HG02588 (cell line): ENCODE data around the gene ADGRG6.
"Not testable (repeated sequence)": the region's sequence is repeated elsewhere in the genome, so short reads cannot be mapped to it uniquely, and the experiment has no call there.

Experiments
- ATAC-seq: cut with Tn5 transposase; IDR thresholded peaks from one replicate; pipeline ENCODE4 v1.9.1; 2021; ENCODE audit warnings: mild to moderate bottlenecking, moderate library complexity; ENCODE audit not compliant: unreplicated experiment

The ADGRG6 gene

DNA sequence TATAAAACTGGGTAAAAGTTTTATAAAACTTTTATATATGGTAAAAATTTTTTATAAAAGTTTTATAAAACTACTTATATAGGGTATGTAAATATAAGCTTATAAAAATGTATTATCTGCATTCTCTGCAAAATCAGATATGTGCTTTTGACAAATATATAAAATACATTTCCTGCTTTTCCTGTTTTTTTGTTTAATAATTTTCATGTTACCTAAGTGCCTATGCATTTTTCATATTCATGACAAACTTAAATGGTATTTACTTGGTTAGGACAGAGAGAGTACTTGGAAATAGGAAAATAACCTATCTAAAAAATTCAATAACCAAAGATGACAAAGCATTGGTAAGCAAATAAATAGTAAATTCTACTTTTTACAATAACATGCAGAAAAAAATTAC lies 41.2 kb downstream of the ADGRG6 start:
- ATAC-seq = no peak

DNA sequence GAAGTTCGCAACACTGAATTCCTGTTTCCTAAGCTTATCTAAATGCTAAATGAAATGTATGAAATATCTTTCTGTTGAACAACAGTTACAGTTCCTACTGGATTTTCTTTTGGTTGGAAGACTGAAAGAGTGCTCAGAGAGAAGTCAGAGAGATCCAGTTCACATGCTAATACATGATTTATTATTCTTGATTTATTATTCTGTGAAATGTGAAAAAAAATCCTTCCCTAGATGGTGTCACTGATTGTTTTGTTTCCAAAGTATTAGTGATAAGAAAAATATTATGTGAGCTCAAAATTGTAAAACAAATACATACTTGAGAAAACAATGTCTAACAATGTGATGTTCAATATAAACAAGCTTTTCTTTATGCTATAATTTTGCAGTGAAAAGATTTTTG lies 42.1 kb downstream of the ADGRG6 start:
- ATAC-seq = no peak

DNA sequence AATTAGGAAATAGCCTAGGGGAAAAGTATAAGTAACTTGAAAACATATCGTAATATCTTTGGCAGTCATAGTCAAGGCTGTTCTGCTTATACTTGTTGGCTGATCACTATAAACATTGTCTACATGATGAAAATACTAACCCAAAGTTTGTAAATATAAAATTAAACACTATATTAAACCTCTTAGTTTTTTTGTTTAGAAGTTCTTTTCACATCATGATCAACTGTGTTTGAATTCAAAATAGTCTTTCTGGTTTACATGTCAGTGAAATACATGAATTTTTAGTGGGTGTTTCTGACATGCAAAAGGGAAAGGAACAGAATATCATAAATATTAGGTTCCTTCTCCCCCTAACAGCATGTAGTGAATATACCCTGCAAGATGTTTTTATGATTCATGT lies 43.5 kb downstream of the ADGRG6 start:
- ATAC-seq = no peak

DNA sequence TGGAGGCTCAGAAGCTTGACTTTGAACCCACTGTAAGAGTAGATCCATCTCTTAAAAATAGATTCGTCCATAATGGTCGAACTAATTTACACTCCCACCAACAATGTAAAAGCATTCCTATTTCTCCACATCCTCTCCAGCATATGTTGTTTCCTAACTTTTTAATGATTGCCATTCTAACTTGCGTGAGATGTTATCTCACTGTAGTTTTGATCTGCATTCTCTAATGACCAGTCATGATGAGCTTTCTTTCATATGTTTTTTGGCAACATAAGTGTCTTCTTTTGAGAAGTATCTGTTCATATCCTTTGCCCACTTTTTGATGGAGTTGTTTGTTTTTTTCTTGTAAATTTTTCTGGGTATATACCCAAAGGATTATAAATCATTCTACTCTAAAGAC lies 44.4 kb downstream of the ADGRG6 start:
- not testable (repeated sequence) for ATAC-seq

DNA sequence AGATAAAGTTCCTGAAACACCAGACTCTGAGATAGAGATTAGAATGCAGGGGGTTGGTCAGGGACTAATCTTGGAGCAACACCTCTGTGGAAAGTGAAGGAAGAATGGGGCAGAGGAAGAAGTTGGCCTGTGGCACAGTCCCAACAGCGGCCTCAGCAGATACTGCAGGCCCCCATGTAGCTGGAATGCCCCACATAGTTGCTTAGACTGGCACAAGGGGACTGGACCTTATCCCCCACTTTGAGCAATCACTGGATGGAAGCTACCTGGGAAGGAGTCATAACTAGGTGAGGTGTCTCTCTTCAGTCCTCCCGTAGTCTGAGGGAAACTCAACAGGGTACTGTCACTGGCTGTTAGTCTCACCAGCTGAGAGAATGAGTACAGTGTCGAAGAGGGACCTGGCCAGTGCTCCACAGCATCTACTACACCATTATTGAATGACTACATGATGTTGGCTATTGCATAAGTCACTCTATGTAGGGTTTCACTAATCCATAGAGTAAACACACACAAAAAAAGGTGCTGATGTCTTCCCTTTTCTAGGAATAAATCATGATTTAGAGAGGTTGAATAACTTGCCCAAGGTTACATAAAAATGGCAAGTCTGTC lies 47.5 kb downstream of the ADGRG6 start:
- no peak for ATAC-seq

DNA sequence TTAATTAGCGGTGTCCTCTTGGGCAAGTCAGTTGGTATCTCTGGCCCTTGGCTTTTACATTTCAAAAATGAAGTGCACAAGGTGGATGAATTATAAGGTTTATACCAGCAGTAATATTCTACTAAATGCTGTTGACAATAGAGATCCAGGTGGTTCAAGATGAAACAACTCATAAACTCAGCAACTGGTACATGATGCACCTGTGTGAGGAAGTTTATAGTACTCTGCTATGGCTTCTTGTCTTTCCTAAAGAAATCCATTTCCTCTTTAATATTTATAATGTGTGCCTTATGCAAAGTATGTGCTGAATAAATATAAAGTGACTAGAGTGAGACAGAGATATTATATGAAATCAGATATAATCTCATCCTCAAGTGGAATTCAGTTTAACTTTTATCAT lies 48.5 kb downstream of the ADGRG6 start:
- no peak for ATAC-seq

DNA sequence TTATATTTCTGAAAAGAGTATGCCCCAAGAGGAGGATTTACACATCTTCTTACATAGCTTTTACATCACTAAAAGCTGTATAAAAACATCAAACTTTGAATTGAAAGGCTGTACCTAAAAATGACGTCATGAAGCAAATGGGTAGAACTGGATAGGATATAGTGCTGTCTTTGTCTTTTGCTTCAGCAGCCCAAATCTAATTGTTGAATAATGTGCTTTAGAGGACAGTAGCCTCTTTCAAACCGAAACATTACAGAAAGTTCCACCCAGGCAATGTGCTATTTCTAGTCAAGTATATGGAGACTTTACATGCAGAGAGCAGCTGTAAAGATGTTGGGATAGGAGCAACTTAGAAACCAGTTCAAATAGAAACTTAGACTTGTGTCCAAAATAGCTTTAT lies 51.9 kb downstream of the ADGRG6 start:
- ATAC-seq = no peak

DNA sequence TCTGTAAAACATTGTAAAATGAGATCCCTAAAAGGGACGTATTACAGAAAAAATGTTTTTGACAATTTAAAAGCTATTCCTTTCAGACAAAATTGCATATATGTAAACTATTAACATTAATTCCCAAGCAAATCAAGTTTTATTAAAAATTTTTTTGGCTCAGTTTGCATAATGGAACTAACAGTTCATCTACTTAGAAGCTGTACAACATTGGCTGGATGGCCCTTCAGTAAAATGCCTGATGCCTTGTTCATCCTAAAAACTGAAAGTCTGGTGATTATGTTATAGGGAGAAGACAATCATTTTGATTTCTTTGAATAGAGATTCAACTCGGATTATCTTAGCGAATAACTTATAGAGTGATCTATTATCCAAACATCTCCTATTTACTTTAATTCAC lies 52.8 kb downstream of the ADGRG6 start:
- ATAC-seq = no peak

DNA sequence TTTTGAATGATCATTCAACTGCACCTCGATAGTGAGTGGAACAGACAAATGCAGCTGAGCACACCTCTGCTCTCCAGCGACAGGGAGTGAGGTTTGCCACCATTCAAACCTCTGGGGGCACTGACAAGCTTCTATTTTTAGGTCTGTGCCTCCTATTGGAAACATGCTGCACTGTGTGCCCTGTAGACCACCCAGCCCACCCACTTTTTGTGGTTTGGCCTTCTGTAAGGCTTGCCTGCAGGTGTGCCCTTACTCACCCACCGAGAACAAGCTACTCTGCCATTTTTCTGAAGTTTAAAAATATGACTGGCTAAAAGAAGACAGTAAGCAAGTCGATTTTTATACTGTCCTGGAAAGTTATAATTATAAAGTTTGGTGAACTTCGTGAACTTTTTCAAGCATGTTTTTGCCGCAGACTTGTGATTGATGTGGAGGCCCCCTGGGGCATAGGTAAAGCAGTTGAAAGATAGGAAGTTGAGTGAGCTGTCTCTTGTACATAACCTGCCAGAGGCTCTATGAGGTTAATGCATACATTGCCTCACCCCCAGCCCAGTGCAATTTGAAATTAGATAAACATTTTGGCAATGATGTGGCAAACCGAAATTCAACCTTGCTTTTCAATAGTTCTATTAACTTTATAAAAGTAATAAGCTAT lies 53.8 kb downstream of the ADGRG6 start:
- ATAC-seq = no peak

DNA sequence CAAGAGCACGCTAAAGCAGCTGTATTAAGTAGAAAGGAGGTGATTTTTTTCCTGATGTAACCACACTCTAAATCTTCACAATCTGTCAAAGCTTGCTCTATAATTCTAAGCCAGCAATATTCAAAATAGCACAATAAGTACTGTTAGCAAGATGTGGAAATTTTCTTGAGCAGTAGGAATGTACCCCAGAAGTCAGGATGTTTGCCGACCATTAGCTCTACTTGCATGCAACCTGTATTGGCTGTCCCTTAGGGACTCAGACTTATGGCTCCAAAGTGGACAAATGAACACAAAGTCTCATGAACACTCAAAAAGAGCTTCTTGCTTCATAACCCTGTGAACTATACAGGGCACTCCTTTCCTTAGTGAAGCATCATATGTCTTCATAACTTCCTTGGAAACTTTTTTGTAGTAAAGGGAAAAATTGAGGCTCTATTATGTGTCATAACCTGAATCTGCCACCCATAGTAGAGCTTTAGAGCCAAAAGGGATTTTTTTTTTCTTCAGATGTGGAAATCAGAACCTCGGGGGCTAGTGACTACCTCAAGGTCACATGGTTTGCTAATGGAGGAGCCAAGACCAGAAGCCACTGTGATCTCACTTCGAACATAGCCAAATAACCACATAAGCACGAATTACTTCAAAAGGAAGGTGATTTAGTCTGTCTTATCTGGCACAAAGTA lies 54.5 kb downstream of the ADGRG6 start:
- ATAC-seq = no peak

DNA sequence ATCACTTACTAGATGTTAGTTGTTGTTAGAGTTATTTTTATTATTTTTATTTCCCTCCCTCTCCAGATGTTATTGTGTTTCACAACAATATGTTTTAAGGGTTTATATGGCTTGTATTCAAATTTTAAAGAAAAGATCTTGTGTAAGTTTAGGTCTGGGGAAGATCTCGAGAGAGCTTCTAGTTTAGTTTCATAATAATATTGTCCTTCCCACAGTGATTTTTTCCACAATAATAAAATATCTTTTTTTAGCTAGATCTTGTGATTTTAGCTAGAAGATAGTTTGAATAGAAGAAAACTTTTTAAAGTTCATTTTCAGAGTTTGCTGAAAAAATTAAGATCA lies 55.0 kb downstream of the ADGRG6 start:
- no peak for ATAC-seq

DNA sequence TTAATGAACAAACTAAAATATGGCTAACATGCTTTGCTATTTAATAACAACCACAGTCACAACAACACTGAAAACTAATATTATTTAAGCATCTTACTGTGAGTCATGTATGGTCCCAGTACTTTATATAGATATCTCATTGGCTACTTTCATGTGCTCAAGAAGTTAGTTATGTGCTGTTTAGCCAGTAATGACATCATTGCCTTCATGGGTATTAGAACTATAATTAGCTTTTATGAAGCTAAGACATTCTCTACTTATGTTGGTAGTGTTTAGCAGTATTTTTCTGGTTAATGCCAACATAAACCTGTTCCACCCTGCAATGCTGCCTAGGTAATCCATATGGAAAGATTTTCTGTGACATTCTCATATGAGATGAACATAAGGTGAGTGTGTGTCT lies 56.1 kb downstream of the ADGRG6 start:
- no peak for ATAC-seq

DNA sequence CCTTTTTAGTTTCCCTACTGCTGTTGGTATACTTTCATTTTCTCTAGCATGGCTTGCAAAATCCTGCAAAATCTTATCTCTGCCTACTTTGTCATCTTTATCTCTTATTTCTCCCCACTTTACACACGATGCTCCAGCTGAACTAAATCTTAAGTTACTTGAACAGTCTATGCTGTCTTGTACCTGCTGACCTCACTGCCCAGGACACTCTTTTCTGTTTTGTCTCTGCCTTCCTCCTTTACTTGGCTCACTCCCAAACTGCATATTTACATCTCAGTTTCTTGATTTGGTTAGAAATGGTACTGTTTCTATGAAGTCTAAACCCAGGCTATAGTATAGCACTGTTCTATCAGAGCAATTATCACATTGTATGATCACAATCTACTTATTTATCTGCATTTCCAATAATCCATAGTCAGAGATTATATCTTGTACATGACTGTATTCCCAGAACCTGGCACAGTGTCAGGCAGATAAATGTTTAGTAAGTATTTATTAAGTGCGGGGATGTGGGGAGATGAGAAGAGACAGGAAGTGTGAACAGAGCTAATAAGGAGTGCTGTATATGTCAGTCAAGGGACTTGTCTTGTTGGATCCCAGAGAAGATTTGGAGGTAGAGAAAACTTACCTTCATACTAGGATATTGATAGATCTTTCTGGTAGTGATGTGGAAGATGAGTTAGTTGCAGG lies 57.6 kb downstream of the ADGRG6 start:
- ATAC-seq = no peak

DNA sequence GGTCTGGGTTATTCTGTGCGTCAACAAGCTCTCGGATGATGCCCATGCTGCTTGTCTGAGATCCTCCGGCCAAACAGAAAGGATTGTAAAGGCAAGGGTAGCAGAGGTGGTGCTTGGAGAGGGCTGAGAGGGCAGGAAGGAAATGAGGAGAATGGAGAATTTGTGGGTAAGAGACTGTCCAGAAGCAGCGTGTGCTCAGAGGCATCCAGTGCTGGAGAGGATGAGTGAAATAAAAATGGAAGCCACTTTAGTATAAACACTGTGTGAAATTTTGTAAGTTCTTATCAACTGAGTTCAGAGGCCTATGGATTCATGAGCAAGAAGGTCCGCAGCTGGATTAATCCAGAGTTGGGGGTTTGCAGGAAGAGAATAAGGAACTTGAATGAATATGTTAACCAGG lies 59.5 kb downstream of the ADGRG6 start:
- ATAC-seq = no peak

DNA sequence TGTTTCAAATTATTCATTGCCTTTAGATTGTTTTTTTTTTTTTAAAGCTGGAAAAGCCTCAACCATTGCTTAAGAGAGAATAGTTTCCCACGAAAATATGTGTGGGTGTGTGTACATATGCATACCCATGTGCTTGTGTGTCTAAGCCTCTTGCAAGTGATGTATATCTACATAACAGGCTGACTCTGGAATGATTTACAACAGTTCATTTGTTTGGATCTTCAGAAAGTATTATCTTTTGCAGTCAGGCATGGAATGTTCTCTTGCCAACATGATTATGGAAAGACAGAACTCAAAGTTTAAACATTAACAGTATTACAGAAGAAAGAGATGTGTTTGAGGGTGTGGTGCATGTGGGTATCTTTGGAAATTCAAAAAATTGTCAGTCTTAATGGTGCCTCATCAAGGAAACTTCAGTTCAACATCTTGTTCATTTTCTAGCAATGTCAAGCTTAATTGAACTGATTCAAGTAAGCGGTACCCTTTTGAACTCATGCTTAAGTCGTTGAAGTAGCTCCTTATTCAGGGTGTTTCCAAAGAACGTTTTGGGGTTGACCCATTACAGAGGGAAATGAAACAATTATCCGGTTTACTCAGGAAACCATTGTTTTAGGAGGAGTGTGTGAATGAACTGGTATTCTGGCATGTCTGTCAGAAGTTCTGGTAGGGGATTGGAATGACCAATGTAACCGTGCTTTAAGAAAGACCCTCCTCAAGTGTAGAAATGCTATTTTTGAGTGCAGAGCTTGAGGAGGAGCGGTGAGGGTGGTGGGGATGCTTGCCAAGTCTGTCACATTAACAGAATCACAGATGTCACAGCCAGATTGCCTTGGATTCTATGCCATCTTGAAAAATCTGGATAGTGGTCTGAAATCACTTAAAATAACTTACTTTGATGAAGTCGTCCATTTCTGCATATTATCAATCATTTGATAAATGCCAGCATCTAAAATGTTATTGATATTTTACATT lies 60.3 kb downstream of the ADGRG6 start:
- no peak for ATAC-seq

DNA sequence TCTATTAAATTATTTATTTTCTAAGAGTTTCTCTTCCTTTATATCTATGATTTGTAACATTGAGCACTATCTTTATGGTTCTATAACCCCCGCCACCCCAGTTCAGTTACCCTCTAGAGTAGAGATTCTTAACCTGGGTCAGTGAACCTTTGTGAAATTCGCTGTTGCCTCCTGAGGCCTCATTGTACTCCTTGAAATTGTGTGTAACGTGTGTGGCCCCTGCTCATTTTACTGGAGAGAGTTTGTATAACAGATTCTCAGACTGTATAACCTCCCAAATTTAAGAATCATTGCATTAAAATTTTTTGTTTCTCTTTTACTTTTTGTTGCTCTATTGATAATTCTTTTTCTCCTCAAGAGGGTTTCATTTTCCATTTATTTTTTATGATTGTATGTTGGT lies 65.3 kb downstream of the ADGRG6 start:
- no peak for ATAC-seq

DNA sequence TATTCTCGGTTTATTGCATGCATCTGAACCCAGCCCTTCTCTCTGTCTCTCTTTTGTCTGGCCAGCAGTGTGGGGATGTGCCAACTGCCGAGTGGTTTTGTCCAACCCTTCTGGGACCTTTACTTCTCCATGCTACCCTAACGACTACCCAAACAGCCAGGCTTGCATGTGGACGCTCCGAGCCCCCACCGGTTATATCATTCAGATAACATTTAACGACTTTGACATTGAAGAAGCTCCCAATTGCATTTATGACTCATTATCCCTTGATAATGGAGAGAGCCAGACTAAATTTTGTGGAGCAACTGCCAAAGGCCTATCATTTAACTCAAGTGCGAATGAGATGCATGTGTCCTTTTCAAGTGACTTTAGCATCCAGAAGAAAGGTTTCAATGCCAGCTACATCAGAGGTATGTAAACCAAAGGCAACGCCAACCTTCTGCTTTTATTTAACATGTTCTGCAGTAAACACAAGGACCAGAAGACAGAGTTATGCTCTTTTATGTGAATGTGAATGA lies 65.8 kb downstream of the ADGRG6 start:
- ATAC-seq = no peak

DNA sequence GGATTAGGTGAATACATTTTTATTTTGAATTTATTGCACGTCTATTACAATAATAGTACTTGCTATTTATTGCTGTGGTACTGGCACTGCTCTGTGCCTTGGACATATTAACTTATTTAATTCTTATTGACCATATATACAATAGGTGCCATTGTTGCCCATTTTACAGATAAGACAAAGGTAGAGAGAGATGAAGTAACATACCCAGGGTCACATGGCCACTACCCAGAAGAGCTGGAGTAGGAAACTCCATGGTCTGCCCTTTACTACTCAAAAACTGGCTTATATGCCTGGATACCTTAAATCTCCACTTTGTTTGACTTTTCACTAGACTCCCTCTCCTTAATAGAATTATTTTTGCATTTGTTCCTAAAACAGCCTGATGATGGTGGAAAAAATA lies 67.5 kb downstream of the ADGRG6 start:
- ATAC-seq = no peak

DNA sequence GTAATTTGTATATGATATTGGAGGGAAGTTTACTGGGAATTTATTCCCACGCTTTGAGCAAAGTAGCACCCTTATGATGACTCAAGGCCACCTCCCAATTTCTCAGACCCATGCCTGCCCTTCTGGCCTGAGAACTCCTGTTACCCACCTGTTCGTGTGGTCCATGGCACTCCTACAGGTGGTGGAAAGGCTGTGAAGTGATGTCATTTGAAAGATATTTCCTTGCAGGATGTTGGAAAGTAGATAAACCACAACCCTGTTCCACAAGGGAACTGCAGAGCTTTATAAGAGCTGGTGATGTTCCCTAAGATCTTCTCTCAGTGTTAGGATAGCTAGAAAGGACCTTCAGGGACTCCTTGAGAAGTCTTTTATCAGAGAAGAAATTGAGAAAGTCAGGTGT lies 70.5 kb downstream of the ADGRG6 start:
- no peak for ATAC-seq

DNA sequence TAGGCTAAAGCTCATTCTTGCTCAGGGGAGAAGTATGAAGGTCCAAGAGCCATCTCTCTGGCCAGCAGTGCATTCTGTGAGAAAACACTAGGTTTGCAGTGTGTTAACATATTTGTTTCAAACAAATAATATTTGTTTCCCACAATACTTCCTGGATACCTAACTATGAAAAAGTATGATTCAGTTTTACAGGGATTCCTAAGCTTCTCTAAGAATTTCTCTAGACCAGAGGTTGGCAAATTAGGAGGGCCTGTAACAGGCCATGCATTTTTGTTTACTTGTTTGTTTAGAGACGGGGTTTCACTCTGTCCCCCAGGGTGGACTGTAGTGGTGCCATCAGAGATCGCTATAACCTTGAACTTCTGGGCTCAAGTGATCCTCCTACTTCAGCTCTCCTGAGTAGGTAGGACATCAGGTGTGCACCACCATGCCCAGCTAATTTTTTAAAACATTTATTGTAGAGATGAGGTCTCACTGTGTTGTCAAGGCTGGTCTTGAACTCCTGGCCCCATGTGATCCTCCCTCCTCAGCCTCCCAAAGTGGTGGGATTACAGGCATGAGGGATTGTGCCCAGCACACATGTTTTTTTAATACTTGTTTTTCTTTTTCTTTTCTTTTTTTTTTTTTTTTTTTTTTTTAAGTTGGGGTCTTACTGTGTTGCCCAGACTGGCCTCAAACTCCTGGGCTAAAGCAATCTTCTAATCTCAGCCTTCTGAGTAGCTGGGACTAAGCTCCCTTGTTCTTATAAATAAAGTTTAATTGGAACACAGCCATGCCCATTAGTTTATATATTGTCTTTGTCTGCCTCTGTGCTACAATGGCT lies 71.7 kb downstream of the ADGRG6 start:
- ATAC-seq = no peak
